IPS-18c (cell line): ENCODE measurements around the gene COMMD10.
A peak's percentile ranks its signal among the peaks of the same experiment; 100 is the strongest.

Experiments
- H3K4me3 ChIP-seq: 2 replicates; pipeline ENCODE4 v1.7.0; 2013; ENCODE audit warnings: low read depth, mild to moderate bottlenecking, low read length, moderate library complexity; ENCODE audit not compliant: insufficient read depth
- H3K9me3 ChIP-seq: one replicate; pipeline ENCODE4 v1.6.1; 2013; ENCODE audit warnings: mild to moderate bottlenecking, low read length, moderate library complexity; ENCODE audit not compliant: control insufficient read depth, insufficient read depth

Gene COMMD10

DNA sequence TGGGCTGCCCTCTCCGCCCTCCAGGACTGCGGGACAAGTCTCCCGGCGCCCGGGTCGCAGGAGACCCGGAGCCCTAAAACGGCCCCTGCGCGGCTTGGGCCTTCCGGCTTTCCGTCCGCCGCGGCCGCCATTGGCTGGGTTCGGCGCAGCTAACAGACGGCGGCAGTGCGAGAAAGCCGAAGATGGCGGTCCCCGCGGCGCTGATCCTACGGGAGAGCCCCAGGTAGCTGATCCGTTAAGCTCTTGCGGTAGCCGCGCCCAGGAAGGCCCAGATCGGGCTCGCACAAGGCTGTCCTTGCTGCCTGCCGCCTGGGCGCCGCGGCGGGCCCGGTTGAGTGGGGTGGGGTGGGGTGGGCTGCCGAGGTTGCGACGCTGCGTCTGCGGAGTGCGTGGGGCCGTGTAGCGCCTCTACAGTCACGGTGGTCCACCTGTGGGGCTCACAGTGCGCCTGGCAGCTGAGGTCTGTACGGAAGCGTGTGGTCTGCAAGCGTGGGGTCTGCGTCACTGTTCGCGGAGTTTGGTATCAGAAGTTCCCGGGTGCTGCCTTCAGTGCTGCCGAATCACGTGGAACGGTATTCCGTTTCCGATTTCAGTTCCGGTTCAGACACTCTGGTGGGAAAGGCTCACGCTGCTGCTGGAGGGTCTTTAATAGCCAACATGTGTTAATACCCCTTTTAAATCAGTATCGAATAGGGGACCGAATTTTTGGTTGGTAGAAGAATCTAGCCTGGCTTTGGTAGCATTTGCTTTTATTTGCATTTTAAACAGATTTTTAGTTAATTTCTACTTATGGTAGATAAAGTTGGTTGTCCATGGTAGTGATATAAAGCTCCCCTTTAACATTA is at the start of gene COMMD10:
TSS of gene COMMD10 (plus strand) at position 155 of the 845 bp plus-strand sequence.
- Histone ChIP-seq H3K9me3 (no peaks in the 10 kb centered on the region), H3K4me3 (peak within 1 kb of the TSS; percentile 85)

- Histone ChIP-seq H3K9me3 (no peaks in the 10 kb centered on the region), H3K4me3 (no peak overlapping the region)
Measured at GRCh38 chr5:116035123-116035522, 49.7 kb upstream of the COMMD10 start.

DNA sequence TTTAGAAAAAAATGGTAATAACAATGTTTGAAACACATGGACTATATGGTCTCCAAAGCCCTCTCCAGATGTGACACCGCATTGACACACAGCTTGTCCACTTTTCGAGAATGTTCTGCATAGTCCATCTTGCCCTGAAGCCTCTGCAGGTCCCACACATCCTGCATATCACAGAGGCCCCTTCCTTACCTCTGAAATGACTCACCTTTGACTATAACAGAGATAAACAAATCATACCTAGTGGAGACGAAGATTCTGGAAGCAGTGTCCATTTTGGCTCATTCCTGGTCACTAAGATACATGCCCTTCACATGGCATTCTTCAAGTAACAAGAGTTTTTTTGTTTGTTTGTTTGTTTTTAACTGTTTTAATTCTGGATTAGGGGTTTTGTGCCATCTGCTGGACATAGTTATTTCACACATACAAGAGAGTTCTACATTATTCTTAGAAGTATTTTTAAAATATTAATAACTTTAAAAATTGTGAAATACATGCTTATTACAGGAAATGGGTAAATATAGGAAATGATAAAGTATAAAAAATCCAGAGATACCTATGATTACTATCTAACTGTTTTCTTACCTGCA is 47.5 kb upstream of the COMMD10 start:
- H3K9me3 ChIP-seq = no peaks in the 10 kb centered on the region

GRCh38 chr5:116038817-116039216 is 46.0 kb upstream of the COMMD10 start:
- Histone ChIP-seq H3K9me3 (no peaks in the 10 kb centered on the region), H3K4me3 (no peak overlapping the region)

More for the DNA sequence above, 47.5 kb upstream of the COMMD10 start:
- H3K4me3 ChIP-seq = no peak overlapping the region

- Histone ChIP-seq H3K4me3 (no peak overlapping the region), H3K9me3 (no peaks in the 10 kb centered on the region)
Measured at GRCh38 chr5:116042375-116042774, 42.5 kb upstream of the COMMD10 start.

- Histone ChIP-seq H3K4me3 (no peak overlapping the region), H3K9me3 (no peaks in the 10 kb centered on the region)
Measured at GRCh38 chr5:116044073-116044472, 40.8 kb upstream of the COMMD10 start.

GRCh38 chr5:116045821-116046220 is 39.0 kb upstream of the COMMD10 start:
- no peaks in the 10 kb centered on the region for H3K9me3 ChIP-seq
- H3K4me3 ChIP-seq = no peak overlapping the region

- Histone ChIP-seq H3K9me3 (no peaks in the 10 kb centered on the region), H3K4me3 (no peak overlapping the region)
Measured at GRCh38 chr5:116046261-116046660, 38.6 kb upstream of the COMMD10 start.

- H3K9me3 ChIP-seq = no peaks in the 10 kb centered on the region
- no peak overlapping the region for H3K4me3 ChIP-seq
Measured at GRCh38 chr5:116046823-116047222, 38.0 kb upstream of the COMMD10 start.

- no peak overlapping the region for H3K4me3 ChIP-seq
- no peaks in the 10 kb centered on the region for H3K9me3 ChIP-seq
Measured at GRCh38 chr5:116058346-116058936, 26.4 kb upstream of the COMMD10 start.

DNA sequence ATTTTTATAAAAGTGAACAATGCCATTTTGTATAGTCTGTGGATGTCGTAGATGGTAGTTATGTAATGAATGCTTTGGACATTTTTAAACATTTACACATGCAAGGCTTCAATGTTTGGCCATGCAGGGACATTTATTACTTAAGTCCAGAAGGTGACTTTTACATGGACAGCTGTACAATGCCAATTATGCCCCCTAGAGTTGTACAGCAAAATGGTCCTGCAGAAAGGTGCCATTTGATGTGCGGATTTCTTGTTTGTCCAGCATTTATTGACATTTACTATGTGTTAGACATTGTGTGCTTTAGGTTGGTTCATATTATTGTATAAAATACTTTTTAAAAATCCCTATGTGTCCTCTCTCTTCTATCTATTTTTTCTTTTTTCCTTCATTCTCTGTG is 22.5 kb upstream of the COMMD10 start:
- no peak overlapping the region for H3K4me3 ChIP-seq
- H3K9me3 ChIP-seq = no peaks in the 10 kb centered on the region

GRCh38 chr5:116063950-116064349 is 20.9 kb upstream of the COMMD10 start:
- Histone ChIP-seq H3K9me3 (no peaks in the 10 kb centered on the region), H3K4me3 (no peak overlapping the region)

- H3K9me3 ChIP-seq = no peaks in the 10 kb centered on the region
- H3K4me3 ChIP-seq = no peak overlapping the region
Measured at GRCh38 chr5:116068028-116068632, 16.7 kb upstream of the COMMD10 start.

DNA sequence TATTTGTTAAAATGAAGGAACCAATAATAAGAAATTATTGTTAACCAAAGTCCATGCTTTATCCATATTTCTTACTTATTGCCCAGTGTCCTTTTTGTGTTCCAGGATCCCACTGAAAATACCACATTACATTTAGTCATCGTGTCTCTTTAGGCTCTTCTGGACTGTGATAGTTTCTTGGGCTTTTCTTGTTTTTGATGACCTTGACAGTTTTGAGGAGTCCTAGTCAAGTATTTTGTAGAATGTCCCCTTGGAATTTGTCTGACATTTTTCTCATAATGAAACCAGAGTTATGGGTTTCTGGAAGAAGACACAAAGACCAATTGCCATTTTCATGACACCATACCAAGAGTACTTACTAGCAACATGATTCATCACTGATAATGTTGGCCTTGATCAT is 13.6 kb upstream of the COMMD10 start:
- no peaks in the 10 kb centered on the region for H3K9me3 ChIP-seq

DNA sequence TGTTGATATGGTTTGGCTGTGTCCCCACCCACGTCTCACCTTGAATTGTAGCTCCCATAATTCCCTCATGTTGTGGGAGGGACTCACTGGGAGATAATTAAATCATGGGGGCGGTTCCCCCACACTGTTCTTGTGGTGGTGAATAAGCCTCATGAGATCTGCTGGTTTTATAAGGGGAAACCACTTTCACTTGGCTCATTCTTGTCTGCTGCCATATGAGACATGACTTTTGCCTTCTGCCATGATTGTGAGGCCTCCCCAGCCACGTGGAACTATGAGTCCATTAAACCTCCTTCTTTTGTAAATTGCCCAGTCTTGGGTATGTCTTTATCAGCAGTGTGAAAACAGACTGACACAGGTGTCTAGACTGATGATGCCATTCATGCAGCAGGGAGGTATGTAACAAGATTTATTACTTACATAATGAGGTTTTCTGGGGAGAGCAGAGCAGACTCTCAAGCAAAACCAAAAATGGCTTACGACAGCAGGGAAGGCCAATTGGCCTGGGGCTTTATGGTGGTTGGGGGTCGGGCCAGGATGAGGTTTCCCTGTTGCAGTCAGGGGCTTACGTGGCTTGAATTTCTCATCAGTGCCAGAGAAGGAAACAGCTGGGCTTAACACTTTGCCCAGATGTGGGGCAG is 9.5 kb upstream of the COMMD10 start:
- H3K9me3 ChIP-seq = no peaks in the 10 kb centered on the region
- no peak overlapping the region for H3K4me3 ChIP-seq

More for the DNA sequence above, 13.6 kb upstream of the COMMD10 start:
- H3K4me3 ChIP-seq = no peak overlapping the region

GRCh38 chr5:116076496-116076895 is 8.3 kb upstream of the COMMD10 start:
- H3K4me3 ChIP-seq = no peak overlapping the region
- no peaks in the 10 kb centered on the region for H3K9me3 ChIP-seq

DNA sequence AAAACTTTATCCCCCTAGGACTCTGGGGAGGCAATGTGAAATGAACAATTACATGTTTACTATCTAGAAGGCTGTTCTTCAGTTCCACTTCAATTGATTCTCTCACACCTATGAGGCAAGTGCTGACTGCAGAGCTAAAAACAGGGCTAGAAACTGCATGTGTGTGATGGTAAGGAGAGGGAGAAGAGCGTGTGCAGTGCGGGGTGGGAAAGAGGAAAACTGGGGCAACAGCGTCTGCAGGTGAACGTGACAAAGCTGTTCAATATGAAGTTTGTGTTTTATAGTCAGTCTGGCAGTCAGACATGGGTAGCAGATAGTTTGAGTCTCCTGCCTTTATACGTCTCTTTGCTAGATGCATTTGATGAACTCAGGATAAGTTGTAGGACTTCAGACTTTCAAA is 6.6 kb upstream of the COMMD10 start:
- H3K4me3 ChIP-seq = no peak overlapping the region
- no peaks in the 10 kb centered on the region for H3K9me3 ChIP-seq
